Endothelial cell of umbilical vein (primary cell): ENCODE data around the gene OR10H3. TPM values are rescaled to one million over a fixed set of nuclear protein-coding genes. Genes with fewer than 3 reads are reported as not detected.

Source experiments
- BruUV-seq: library from RNA; stranded (reverse); fragments of 400-500 nt; replicated peaks from 2 replicates; lab custom pipeline; 2021; lab: Mats Ljungman, UMichigan
- CTCF ChIA-PET: fragments of 300-600, 350-600 bp; sonication (Branson Sonifier 250); formaldehyde crosslinking; loops from one replicate; lab custom pipeline; 2021; ENCODE audit warnings: antibody characterized with exemption, inconsistent platforms; lab: Charles Lee
- POLR2A ChIA-PET: fragments of 300-600, 350-600 bp; sonication (Branson Sonifier 250); formaldehyde crosslinking; loops from one replicate; lab custom pipeline; 2021; ENCODE audit warnings: antibody characterized with exemption, inconsistent platforms; lab: Charles Lee
- DNase-seq: peaks from one replicate; pipeline ENCODE4 v3.0.0-alpha.2; 2011; ENCODE audit warnings: low read depth, low spot score
- FAIRE-seq: peaks from 2 replicates; lab custom pipeline; 2011; peaks lifted over from hg19 to GRCh38; lab: Jason Lieb, UNC
- H2AFZ ChIP-seq: 2 replicates; pipeline ENCODE4 v1.6.0; 2012; ENCODE audit warnings: low read depth, low read length, control low read depth, inconsistent platforms
- H3K27ac ChIP-seq: 2 replicates; pipeline ENCODE4 v1.5.1; 2011; ENCODE audit warnings: low read depth, mild to moderate bottlenecking, control low read depth, low read length, moderate library complexity; ENCODE audit not compliant: insufficient read depth
- H3K27me3 ChIP-seq, 2 experiments: 2 replicates each; pipeline versions ENCODE4 v1.6.0 to v1.6.1; 2011; ENCODE audit warnings: low read length in 2 of 2, mixed read lengths in 1 of 2; ENCODE audit not compliant: control insufficient read depth in 2 of 2, insufficient read depth in 2 of 2
- H3K36me3 ChIP-seq, 2 experiments: 2 replicates in 1 of 2; 3 replicates in 1 of 2; pipeline ENCODE4 v1.5.1; 2011; ENCODE audit warnings: low read length in 2 of 2, mild to moderate bottlenecking in 1 of 2, moderate library complexity in 1 of 2; ENCODE audit not compliant: control insufficient read depth in 2 of 2, insufficient read depth in 2 of 2; ENCODE audit errors: extremely low read depth in 1 of 2
- H3K4me1 ChIP-seq: 3 replicates; pipeline ENCODE4 v1.5.1; 2011; ENCODE audit warnings: mild to moderate bottlenecking, low read length; ENCODE audit not compliant: control insufficient read depth, insufficient read depth; ENCODE audit errors: extremely low read depth
- H3K4me2 ChIP-seq: 2 replicates; pipeline ENCODE4 v1.6.1; 2011; ENCODE audit warnings: low read length, control low read depth, mixed read lengths; ENCODE audit not compliant: insufficient read depth
- H3K4me3 ChIP-seq, 3 experiments: fragments of 200-600 bp in 1 of 3; sonication (generic), shearing (Covaris generic) in 1 of 3; replicated peaks in 1 of 3; 2 replicates each; pipeline ENCODE4 v1.5.1; 2011 to 2016; ENCODE audit warnings: control low read depth in 3 of 3, low read length in 3 of 3, mild to moderate bottlenecking in 2 of 3, inconsistent platforms in 1 of 3, low read depth in 1 of 3, moderate library complexity in 1 of 3; ENCODE audit not compliant: insufficient read depth in 1 of 3
- H3K79me2 ChIP-seq: 2 replicates; pipeline ENCODE4 v1.6.0; 2012; ENCODE audit warnings: low read length, inconsistent platforms; ENCODE audit not compliant: control insufficient read depth, insufficient read depth
- H3K9ac ChIP-seq: replicated peaks from 2 replicates; pipeline ENCODE3; 2011; ENCODE audit warnings: low read length, control low read depth; ENCODE audit not compliant: insufficient read depth; ENCODE audit errors: extremely low read depth
- H3K9me1 ChIP-seq: replicated peaks from 3 replicates; pipeline ENCODE4 v1.6.0; 2011; ENCODE audit warnings: mild to moderate bottlenecking, low read length; ENCODE audit not compliant: control insufficient read depth, insufficient read depth; ENCODE audit errors: extremely low read depth
- H3K9me3 ChIP-seq: replicated peaks from 2 replicates; pipeline ENCODE4 v1.5.1; 2012; ENCODE audit warnings: low read length, inconsistent platforms; ENCODE audit not compliant: control insufficient read depth, insufficient read depth
- H4K20me1 ChIP-seq: replicated peaks from 2 replicates; pipeline ENCODE3; 2011; ENCODE audit warnings: mild to moderate bottlenecking, low read length; ENCODE audit not compliant: control insufficient read depth, insufficient read depth; ENCODE audit errors: extremely low read depth
- EZH2 ChIP-seq: IDR thresholded peaks from 2 replicates; pipeline ENCODE4 v1.6.1; 2012; ENCODE audit warnings: borderline replicate concordance, low read depth, mild to moderate bottlenecking, moderate library complexity, low read length, inconsistent platforms; ENCODE audit not compliant: severe bottlenecking
- FOS ChIP-seq: IDR thresholded peaks from 2 replicates; pipeline ENCODE4 v1.6.1; 2011; ENCODE audit warnings: mild to moderate bottlenecking, low read length, moderate library complexity, borderline replicate concordance; ENCODE audit not compliant: insufficient read depth
- GATA2 ChIP-seq: IDR thresholded peaks from 2 replicates; pipeline ENCODE4 v1.7.0; 2011; ENCODE audit warnings: low read depth, mild to moderate bottlenecking, moderate library complexity, mixed read lengths, low read length; ENCODE audit not compliant: insufficient read length, insufficient read depth
- JUN ChIP-seq: IDR thresholded peaks from 2 replicates; pipeline ENCODE4 v1.6.1; 2011; ENCODE audit warnings: borderline replicate concordance, low read depth; ENCODE audit not compliant: insufficient read length, insufficient read depth
- MAX ChIP-seq: IDR thresholded peaks from 2 replicates; pipeline ENCODE4 v1.6.1; 2011; ENCODE audit not compliant: insufficient read depth, insufficient read length
- MYC ChIP-seq: IDR thresholded peaks from one replicate; pipeline ENCODE4 v1.6.1; 2011; ENCODE audit warnings: mild to moderate bottlenecking, low read depth, low read length
- POLR2A ChIP-seq: IDR thresholded peaks from 2 replicates; pipeline ENCODE4 v1.6.1; 2012; ENCODE audit warnings: low read depth, mild to moderate bottlenecking, control low read depth, low read length
- POLR2AphosphoS5 ChIP-seq: IDR thresholded peaks from 2 replicates; pipeline ENCODE4 v1.6.1; 2012; ENCODE audit warnings: low read depth, mild to moderate bottlenecking, control low read depth, low read length, moderate library complexity; ENCODE audit not compliant: insufficient read depth
- dilution Hi-C: fragments of 300-500 bp; cut with MboI; formaldehyde crosslinking; loops from one replicate; pipeline ENCODE4 v1.15.0; 2019; ENCODE audit warnings: low sequenced_read_pairs; ENCODE audit not compliant: extremely low pct_ligation_motif_present
- intact Hi-C: fragments of 100-400 bp; cut with micrococcal nuclease; formaldehyde crosslinking; loops from one replicate; pipeline ENCODE4 v1.10.0; 2022
- polyA plus RNA-seq, 4 experiments: library from polyadenylated mRNA; depleted of rRNA in 3 of 4; stranded (reverse) in 3 of 4; unstranded in 1 of 4; fragments of >200 nt; gene quantifications; 2 replicates each; pipeline versions ENCODE4 v1.2.1 to v1.2.3, GENCODE V29; 2011 to 2012; ENCODE audit warnings: missing spikeins in 1 of 4
- total RNA-seq: library from RNA; stranded (reverse); gene quantifications from 2 replicates; pipeline ENCODE4 v1.2.3, GENCODE V29; 2021
- TF ChIP-seq, protein P1 (sequence below), 2 donors: IDR thresholded peaks; 1 replicate in 1 of 2; 2 replicates in 1 of 2; pipeline ENCODE4 v1.5.1; 2011; ENCODE audit warnings: low read length in 2 of 2, mild to moderate bottlenecking in 2 of 2, moderate library complexity in 2 of 2, control low read depth in 1 of 2, inconsistent platforms in 1 of 2, low read depth in 1 of 2; ENCODE audit not compliant: insufficient read depth in 1 of 2; ENCODE audit errors: extremely low read depth in 1 of 2

The OR10H3 gene
- total and polyA plus RNA-seq, 2 donors (not counting 3 experiments of a cell fraction or from before 2014, with no cell fraction given) = not detected

- DNase-seq (no peak), FAIRE-seq (no peak)
- no peak overlapping the region for H2AFZ ChIP-seq
- intact Hi-C loops (no loop called here), dilution Hi-C loops (no loop called here)
- H3K27ac ChIP-seq = no peak overlapping the region
- H3K79me2 ChIP-seq = no peaks in the 10 kb centered on the region
- H3K27me3 ChIP-seq = no peaks in the 10 kb centered on the region
- no peaks in the 10 kb centered on the region for H4K20me1 ChIP-seq
- H3K36me3 ChIP-seq = no peaks in the 10 kb centered on the region
- no peak overlapping the region for H3K4me3 ChIP-seq
- no peaks in the 10 kb centered on the region for H3K9me1 ChIP-seq
- H3K4me2 ChIP-seq = no peak overlapping the region
- TF ChIP-seq EZH2 = no peak
- TF ChIP-seq POLR2AphosphoS5 = no peak
- TF ChIP-seq POLR2A = no peak
- no peak for TF ChIP-seq MYC
- no peak for TF ChIP-seq MAX
- TF ChIP-seq JUN = no peak
- no peak for TF ChIP-seq FOS
- TF ChIP-seq, protein P1, sequence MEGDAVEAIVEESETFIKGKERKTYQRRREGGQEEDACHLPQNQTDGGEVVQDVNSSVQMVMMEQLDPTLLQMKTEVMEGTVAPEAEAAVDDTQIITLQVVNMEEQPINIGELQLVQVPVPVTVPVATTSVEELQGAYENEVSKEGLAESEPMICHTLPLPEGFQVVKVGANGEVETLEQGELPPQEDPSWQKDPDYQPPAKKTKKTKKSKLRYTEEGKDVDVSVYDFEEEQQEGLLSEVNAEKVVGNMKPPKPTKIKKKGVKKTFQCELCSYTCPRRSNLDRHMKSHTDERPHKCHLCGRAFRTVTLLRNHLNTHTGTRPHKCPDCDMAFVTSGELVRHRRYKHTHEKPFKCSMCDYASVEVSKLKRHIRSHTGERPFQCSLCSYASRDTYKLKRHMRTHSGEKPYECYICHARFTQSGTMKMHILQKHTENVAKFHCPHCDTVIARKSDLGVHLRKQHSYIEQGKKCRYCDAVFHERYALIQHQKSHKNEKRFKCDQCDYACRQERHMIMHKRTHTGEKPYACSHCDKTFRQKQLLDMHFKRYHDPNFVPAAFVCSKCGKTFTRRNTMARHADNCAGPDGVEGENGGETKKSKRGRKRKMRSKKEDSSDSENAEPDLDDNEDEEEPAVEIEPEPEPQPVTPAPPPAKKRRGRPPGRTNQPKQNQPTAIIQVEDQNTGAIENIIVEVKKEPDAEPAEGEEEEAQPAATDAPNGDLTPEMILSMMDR (IDR thresholded peaks at IDR 0.05; ENCODE audit: extremely low read depth in 1 of 2, insufficient read depth in 1 of 2, low read depth in 1 of 2, low read length in 2 of 2) = no peak
- no peak for TF ChIP-seq GATA2
- ChIA-PET POLR2A (no interaction called here), CTCF (no interaction called here)
- H3K4me1 ChIP-seq = no peaks in the 10 kb centered on the region
- BruUV-seq = no TSS peak
- H3K9me3 ChIP-seq = peaks cover 2% of the 10 kb centered on the region
- no peak overlapping the region for H3K9ac ChIP-seq
Observed at GRCh38 chr19:15714638-15715037, 23.1 kb upstream of the OR10H3 start.
